CD4-positive, alpha-beta T cell treated with Interleukin-21 for 1 hour (primary cell): Measurements from ENCODE around the gene FTCDNL1.

Experiments
- DNase-seq: peaks from one replicate; pipeline ENCODE4 v3.0.0-alpha.2; 2020

Gene FTCDNL1

GRCh38 chr2:199850718-199851500 lies at the start of gene FTCDNL1:
Gene FTCDNL1, minus strand, starts transcription at chr2:199851192. Its CDS starts 2,230 bp downstream, at chr2:199848962.
- peak; percentile 59 for DNase-seq

DNA sequence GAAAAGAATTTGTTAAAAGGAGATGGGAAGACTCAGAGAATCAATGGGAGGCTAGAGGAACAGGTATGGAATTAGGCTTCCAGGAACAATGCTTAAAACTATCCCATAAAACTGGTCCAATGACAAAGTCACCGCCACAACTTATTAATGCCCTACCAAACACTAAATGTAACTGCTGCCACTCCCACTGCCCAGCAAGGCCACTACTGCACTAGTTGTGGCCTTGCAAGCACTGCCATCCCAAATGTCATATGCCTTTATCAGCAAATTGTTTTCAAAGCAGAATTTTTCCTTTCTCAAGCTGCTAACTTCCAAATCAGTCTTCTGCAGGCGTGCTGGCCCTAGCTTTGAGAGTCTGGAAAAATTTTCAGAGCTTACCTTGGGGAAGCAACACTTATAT lies 45.6 kb upstream of the FTCDNL1 start:
- no peak for DNase-seq

- DNase-seq = no peak
Observed at GRCh38 chr2:199895406-199895805, 44.4 kb upstream of the FTCDNL1 start.

GRCh38 chr2:199883474-199884212 lies 32.7 kb upstream of the FTCDNL1 start:
- no peak for DNase-seq

GRCh38 chr2:199882667-199883066 lies 31.7 kb upstream of the FTCDNL1 start:
- no peak for DNase-seq

- DNase-seq = no peak
Observed at GRCh38 chr2:199875400-199875799, 24.4 kb upstream of the FTCDNL1 start.

DNA sequence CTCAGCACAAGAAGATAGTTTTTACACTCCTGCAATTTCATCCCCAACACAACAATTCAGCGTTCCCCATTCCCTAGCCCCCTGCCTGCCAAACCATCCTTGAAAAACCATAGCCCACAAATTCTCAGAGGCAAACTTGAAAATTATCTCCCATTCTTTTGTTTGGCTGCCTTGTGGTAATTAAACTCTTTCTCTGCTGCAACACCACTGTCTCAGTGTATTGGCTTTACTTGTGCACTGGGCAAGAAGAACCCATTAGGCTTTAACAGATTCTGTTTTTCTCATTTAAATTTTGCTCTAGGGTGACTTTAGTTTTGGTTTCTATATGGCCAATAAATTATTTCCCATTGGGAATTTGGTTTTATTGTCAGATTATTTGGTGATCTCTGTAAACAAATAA lies 23.2 kb upstream of the FTCDNL1 start:
- DNase-seq = no peak

DNA sequence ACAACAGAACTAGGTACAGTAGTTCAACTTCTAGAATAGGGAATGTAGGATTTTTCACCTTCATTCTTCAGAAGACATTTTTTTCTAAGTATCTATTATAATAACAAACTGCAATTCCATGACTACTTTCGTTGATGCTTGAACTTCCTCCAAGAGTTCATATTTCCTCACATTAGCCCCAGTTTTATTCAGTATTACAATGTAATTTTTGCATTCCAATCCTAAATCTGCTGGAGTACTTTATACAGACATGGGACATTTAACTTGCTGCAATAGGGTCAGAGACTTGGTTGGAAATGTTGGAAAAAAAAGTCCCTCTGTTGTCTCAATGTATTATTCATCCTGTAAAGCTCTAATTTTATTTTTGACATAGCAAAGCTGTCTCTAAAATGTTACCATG lies 19.6 kb upstream of the FTCDNL1 start:
- DNase-seq = no peak

DNA sequence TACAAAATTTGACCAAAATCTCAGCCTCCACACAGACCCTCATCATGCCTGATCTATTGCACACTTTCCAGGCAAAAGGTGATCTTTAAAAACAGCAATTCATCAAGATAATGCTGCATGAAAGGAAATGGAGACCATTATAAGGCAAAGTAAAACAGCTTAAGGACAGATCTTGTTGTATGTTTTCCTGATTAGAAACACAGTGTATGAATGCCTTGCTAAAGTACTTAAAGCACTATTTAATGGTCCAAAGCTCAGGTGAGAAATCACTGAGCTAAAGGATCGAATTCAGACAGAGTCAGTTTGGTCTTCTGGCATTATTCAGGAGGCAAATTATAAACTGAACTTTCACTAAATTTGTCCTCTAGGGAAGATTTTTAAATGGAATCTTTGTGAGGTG lies 18.7 kb upstream of the FTCDNL1 start:
- DNase-seq = no peak

DNA sequence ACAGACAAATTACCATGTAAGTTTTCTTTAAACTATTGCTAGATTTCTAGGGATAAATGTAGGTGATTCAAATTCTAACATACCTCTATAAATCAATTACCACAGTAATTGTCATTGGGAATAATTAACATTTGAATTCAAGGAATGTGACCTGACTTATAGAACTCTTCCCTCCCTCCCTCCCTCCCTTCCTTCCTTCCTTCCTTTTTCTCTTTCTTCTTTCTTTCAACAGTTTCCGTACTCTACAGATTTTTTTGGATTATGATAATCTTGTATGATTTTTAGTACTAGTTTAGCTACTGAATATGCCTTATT lies 18.2 kb upstream of the FTCDNL1 start:
- DNase-seq = no peak

GRCh38 chr2:199868431-199869226 lies 17.6 kb upstream of the FTCDNL1 start:
- DNase-seq = no peak

DNA sequence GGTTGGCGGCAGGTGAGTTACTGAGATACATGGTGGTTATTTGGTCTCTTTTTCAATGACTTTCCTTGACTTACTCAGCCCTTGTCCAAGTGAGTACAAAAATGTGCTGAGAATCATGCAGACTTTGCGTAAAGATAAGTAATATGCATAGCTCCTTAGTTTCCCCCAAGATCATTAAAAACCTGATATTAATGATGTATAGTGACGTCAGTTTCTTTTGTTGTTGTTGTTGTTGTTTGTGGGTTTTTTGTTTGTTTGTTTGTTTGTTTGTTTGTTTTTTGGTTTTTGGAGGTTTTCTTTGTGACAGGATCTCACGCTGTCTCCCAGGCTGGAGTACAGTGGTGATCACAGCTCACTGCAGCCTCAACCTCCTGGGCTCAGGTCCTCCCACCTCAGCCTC lies 14.9 kb upstream of the FTCDNL1 start:
- DNase-seq = no peak

DNA sequence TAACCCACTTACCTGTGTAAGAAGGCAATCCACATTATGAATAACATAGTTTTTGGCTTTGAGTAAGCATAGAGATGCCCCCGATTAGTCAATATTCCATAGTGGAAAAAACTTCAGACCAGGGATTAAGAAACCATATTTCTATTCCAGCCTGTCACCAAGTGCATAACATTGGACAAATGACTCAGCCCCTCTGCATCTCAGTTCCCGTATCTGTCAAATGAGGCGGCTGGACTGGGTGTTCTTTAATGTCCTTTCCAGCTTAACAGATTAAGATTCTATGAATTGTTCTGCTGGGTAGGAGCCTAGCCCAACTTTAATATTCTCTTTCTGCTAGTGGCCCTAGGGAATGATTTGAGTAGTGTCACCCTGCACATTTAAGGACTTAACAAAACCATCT lies 11.8 kb upstream of the FTCDNL1 start:
- DNase-seq = no peak

- DNase-seq = peak; percentile 33
Observed at GRCh38 chr2:199861132-199861774, 10.3 kb upstream of the FTCDNL1 start.

GRCh38 chr2:199855812-199856211 lies 4.8 kb upstream of the FTCDNL1 start:
- DNase-seq = no peak

DNA sequence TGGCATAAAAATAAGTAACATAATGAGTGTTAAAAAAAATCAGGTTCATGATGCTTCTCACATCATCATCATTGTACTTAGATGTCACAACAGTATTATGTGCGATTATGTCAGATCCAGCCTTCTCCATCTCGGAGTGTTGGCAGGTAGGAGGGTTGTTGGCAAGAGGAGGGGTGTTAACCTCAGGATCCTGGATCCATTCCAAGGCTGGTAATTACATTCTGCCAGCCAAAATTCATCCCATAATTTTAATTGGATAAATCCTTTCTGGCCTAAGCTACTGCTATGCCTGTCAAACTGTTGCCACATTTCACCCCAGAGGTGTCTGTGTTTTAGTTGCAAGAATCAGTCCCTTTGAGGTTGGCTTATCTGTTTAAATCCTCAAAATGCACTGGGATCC lies 891 bp upstream of the FTCDNL1 start:
- no peak for DNase-seq

- DNase-seq = no peak
Observed at GRCh38 chr2:199851501-199851810, 464 bp upstream of the FTCDNL1 start.

- no peak for DNase-seq
Observed at GRCh38 chr2:199850218-199850717, 724 bp downstream of the FTCDNL1 start.

DNA sequence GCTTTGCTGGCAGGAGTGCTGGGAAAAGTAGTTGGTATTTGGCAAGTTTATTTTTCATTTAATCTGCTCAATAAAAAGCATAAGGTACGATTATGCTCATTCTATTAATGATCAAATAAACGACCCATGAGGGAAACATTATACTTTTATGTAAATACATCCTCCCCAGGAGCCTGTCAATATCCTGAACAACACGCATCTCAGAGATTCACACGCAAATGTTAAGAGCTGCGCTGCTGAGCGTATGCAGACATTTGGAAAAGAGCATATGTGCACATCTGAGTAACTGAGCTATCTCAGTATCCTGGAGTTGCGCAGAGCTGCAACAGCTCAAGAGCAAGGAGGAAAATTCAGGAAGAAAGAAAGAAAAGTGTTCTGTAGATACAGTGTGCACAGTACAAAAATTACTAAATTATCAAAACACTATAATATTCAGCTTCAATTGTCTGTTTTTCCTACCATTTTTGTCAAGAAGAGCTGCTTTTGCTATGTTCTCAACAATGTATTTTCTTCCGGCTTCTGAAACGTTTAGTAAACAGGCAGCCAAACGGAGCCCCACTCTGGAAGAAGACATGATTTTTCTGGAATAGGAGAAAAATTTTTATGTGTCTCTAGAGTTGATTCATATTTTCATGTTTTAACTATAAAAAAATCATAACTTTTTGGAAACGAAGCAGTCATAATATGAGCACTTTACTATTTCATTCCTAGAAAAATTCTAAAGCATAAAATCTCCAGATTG lies 2.4 kb downstream of the FTCDNL1 start:
- no peak for DNase-seq

GRCh38 chr2:199847181-199847864 lies 3.7 kb downstream of the FTCDNL1 start:
- no peak for DNase-seq

DNA sequence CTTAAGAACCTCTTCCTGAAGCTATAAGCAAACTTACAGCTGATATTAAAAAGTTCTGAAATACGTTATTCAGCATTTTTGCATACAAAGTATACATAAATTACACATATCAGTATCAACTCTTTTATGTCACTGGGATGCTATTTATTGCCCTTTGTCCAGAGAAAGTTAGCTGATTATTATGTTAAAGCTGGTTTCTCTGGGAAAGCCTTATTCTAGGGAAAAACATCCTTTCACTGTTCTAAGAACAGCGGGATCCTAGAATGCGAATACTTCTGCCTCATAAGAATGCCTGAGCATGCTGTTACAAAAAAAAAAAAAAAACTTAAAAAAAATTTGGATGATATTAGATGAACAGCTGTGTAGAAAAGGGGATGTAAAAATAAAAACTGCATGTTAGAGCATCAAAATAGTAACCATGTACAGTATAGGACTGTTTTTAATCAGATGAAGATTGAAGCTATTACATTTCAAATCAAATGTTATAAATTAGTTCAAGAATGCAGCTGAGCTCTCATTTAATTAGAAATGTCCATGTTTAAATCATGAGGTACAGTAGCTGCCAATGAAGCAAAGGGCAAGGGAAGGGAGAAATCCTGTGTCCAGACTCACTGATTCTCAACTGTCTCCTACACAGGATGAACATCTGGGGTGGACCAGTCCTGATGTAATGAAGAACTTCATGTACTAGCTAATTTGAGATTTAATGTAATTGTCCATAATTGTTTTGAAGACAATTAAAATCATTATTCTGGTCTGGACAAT lies 8.2 kb downstream of the FTCDNL1 start:
- no peak for DNase-seq
